Measurements from ENCODE around the gene SMAD7. TPM values are rescaled to one million over a fixed set of nuclear protein-coding genes. Genes with fewer than 3 reads are reported as not detected.

SMAD7 gene
- total RNA-seq, 1 experiment from 2014 or later, result 5.8 TPM

- no TSS peak for BruUV-seq (replicated peaks)
- POLR2A ChIA-PET (ENCODE audit: unreplicated experiment), result no interaction called here
- no peaks in the 10 kb centered on the region for H3K27me3 ChIP-seq (ENCODE audit: insufficient read depth, low read depth)
- no peaks in the 10 kb centered on the region for H3K9me2 ChIP-seq (ENCODE audit: insufficient read depth)
- no peaks in the 10 kb centered on the region for H4K20me1 ChIP-seq (ENCODE audit: insufficient read depth)
- no peaks in the 10 kb centered on the region for H3K79me2 ChIP-seq (ENCODE audit: low read depth)
- no peak overlapping the region for H3K4me2 ChIP-seq
- H3K4me3 ChIP-seq, result no peak overlapping the region
- DNase-seq, result no peak
- H3K36me3 ChIP-seq (ENCODE audit: low read depth), result no peaks in the 10 kb centered on the region
- no peaks in the 10 kb centered on the region for H3F3A ChIP-seq (ENCODE audit: insufficient read depth, low read depth)
- intact Hi-C loops (cut with micrococcal nuclease; ENCODE audit: unreplicated experiment), result no loop called here
- H3K9me3 ChIP-seq (ENCODE audit: insufficient read depth, low read depth), result no peaks in the 10 kb centered on the region
- H3K27ac ChIP-seq, result no peak overlapping the region
- CTCF ChIA-PET, result no interaction called here
- TF ChIP-seq EZH2 (IDR thresholded peaks at IDR 0.05; ENCODE audit: low read depth) (no peak), CTCF (conservative IDR thresholded peaks at IDR 0.05) (no peak)
- no peak overlapping the region for H2AFZ ChIP-seq
- H3K4me1 ChIP-seq (replicated peaks; ENCODE audit: insufficient read depth), result peaks cover 30% of the 10 kb centered on the region
Measured at GRCh38 chr18:48982266-48982665, 31.5 kb upstream of the SMAD7 start.

GRCh38 chr18:48979944-48980890, 29.5 kb upstream of the SMAD7 start:
- Histone ChIP-seq H3K27ac (no peak overlapping the region), H3K79me2 (ENCODE audit: low read depth) (no peaks in the 10 kb centered on the region), H4K20me1 (ENCODE audit: insufficient read depth) (no peaks in the 10 kb centered on the region), H3K27me3 (ENCODE audit: insufficient read depth, low read depth) (no peaks in the 10 kb centered on the region), H3F3A (ENCODE audit: insufficient read depth, low read depth) (peaks cover 10% of the 10 kb centered on the region), H3K9me3 (ENCODE audit: insufficient read depth, low read depth) (no peaks in the 10 kb centered on the region), H3K4me1 (replicated peaks; ENCODE audit: insufficient read depth) (peaks cover 31% of the 10 kb centered on the region), H3K4me3 (no peak overlapping the region), H2AFZ (no peak overlapping the region), H3K4me2 (no peak overlapping the region), H3K9me2 (ENCODE audit: insufficient read depth) (no peaks in the 10 kb centered on the region), H3K36me3 (ENCODE audit: low read depth) (no peaks in the 10 kb centered on the region)
- CTCF ChIA-PET, result no interaction called here
- intact Hi-C loops (cut with micrococcal nuclease; ENCODE audit: unreplicated experiment), result no loop called here
- BruUV-seq (replicated peaks), result no TSS peak
- TF ChIP-seq CTCF (conservative IDR thresholded peaks at IDR 0.05), result no peak
- TF ChIP-seq EZH2 (IDR thresholded peaks at IDR 0.05; ENCODE audit: low read depth), result no peak
- POLR2A ChIA-PET (ENCODE audit: unreplicated experiment), result no interaction called here
- no peak for DNase-seq

- Histone ChIP-seq H3K4me2 (no peak overlapping the region), H3K9me2 (ENCODE audit: insufficient read depth) (no peaks in the 10 kb centered on the region), H3K36me3 (ENCODE audit: low read depth) (no peaks in the 10 kb centered on the region), H2AFZ (no peak overlapping the region), H4K20me1 (ENCODE audit: insufficient read depth) (no peaks in the 10 kb centered on the region), H3K9me3 (ENCODE audit: insufficient read depth, low read depth) (no peaks in the 10 kb centered on the region), H3K27ac (no peak overlapping the region), H3K27me3 (ENCODE audit: insufficient read depth, low read depth) (no peaks in the 10 kb centered on the region), H3K4me1 (replicated peaks; ENCODE audit: insufficient read depth) (peaks cover 33% of the 10 kb centered on the region), H3K79me2 (ENCODE audit: low read depth) (no peaks in the 10 kb centered on the region), H3F3A (ENCODE audit: insufficient read depth, low read depth) (peaks cover 29% of the 10 kb centered on the region), H3K4me3 (no peak overlapping the region)
- no peak for DNase-seq
- POLR2A ChIA-PET (ENCODE audit: unreplicated experiment), result no interaction called here
- no TSS peak for BruUV-seq (replicated peaks)
- CTCF ChIA-PET, result no interaction called here
- intact Hi-C loops (cut with micrococcal nuclease; ENCODE audit: unreplicated experiment), result no loop called here
- TF ChIP-seq EZH2 (IDR thresholded peaks at IDR 0.05; ENCODE audit: low read depth) (no peak), CTCF (conservative IDR thresholded peaks at IDR 0.05) (no peak)
Measured at GRCh38 chr18:48977914-48978313, 27.1 kb upstream of the SMAD7 start.
